ENCODE measurements around the gene LPP.

The LPP gene

DNA sequence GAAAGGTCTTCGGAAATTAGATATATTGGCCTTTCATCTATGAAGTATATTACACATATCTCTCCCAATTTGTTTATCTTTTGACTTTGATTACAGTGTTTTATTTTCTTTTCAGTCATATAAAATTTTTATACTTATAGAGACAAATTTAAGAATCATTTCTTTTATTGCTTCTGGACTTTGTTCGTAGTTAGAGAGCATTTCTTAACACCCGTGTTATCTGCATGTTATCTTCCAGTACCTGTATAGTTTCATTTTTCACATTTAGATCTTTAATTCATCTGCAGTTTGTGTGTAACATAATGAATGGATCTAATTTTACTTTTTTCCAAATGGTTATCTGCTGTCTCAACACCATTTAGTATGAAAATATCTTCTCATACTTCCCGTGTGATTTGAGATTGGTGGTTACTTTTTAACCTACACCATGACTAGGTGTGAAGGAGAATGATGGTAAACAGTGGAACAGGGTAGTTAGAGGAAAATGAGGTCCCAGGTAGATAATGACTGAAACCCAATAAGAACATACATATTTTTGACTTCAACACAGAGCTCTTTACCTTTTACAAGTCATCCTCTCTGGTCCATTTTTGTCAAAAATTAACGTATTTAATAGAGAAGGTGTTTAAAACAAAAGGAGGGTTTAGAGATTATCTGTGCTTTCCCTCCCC is 99.3 kb downstream of the LPP start:
- Histone ChIP-seq H3K9ac (ENCODE audit: low read length) (no peak overlapping the region), H4K20me1 (ENCODE audit: low read depth, low read length) (no peaks in the 10 kb centered on the region), H3K9me3 (ENCODE audit: insufficient read depth, low read length) (no peaks in the 10 kb centered on the region), H3K79me2 (ENCODE audit: insufficient read depth, low read length) (no peaks in the 10 kb centered on the region), H3K36me3 (ENCODE audit: low read length) (peaks cover 11% of the 10 kb centered on the region), H3K27me3 (ENCODE audit: low read length) (no peaks in the 10 kb centered on the region), H2AFZ (ENCODE audit: low read depth, low read length, severe bottlenecking) (no peak overlapping the region), H3K27ac (ENCODE audit: low read depth, low read length) (no peak overlapping the region), H3K9me2 (replicated peaks; ENCODE audit: insufficient read depth, low read length) (no peaks in the 10 kb centered on the region), H3F3A (ENCODE audit: insufficient read depth) (peaks cover 5% of the 10 kb centered on the region; the same call in 1 of the 2 replicates), H3K4me2 (ENCODE audit: low read depth, low read length, poor library complexity, severe bottlenecking) (no peak overlapping the region), H3K4me3 (ENCODE audit: insufficient read depth, low read length, poor library complexity, severe bottlenecking) (no peak overlapping the region)
- TF ChIP-seq, protein P1, sequence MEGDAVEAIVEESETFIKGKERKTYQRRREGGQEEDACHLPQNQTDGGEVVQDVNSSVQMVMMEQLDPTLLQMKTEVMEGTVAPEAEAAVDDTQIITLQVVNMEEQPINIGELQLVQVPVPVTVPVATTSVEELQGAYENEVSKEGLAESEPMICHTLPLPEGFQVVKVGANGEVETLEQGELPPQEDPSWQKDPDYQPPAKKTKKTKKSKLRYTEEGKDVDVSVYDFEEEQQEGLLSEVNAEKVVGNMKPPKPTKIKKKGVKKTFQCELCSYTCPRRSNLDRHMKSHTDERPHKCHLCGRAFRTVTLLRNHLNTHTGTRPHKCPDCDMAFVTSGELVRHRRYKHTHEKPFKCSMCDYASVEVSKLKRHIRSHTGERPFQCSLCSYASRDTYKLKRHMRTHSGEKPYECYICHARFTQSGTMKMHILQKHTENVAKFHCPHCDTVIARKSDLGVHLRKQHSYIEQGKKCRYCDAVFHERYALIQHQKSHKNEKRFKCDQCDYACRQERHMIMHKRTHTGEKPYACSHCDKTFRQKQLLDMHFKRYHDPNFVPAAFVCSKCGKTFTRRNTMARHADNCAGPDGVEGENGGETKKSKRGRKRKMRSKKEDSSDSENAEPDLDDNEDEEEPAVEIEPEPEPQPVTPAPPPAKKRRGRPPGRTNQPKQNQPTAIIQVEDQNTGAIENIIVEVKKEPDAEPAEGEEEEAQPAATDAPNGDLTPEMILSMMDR (IDR thresholded peaks at IDR 0.05; ENCODE audit: insufficient read depth, low read length, poor library complexity, severe bottlenecking), result no peak
- no peak for TF ChIP-seq EZH2phosphoT487 (conservative IDR thresholded peaks at IDR 0.05; ENCODE audit: low read length)

DNA sequence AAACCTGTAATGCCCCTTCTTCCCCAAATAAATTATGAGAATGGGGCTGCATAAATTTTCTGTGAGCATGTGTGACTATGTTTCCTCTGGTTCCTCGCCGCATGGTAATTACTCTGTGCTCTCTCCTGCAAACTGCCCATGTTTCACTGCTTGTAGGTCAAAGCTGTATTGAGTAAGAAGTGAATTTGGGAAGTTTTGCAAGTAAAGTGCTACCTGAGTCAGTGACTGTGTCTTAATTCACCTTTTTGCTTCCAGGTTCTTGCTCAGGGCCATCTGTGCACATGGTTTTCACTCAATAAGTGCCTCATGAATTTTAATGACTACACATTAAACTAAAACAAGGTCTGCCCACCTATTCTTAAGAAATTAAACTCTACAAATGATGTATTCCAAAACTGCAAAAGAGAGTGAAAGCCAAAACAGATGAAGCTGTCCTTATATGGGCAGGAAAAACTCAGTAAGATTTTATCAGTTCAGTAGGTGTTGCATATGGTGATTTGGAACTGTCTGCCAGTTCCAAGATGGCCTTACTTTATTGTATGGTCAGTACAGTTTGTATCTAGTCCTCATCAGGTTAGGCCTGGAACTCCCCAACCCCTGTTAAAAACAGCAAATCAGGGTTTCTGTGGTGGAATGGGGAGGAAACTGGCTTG is 100.0 kb downstream of the LPP start:
- Histone ChIP-seq H3K4me3 (ENCODE audit: insufficient read depth, low read length, poor library complexity, severe bottlenecking) (no peak overlapping the region), H2AFZ (ENCODE audit: low read depth, low read length, severe bottlenecking) (no peak overlapping the region), H3K9me2 (replicated peaks; ENCODE audit: insufficient read depth, low read length) (no peaks in the 10 kb centered on the region), H3K27me3 (ENCODE audit: low read length) (no peaks in the 10 kb centered on the region), H3F3A (ENCODE audit: insufficient read depth) (peaks cover 5% of the 10 kb centered on the region; the same call in 1 of the 2 replicates), H3K9me3 (ENCODE audit: insufficient read depth, low read length) (no peaks in the 10 kb centered on the region), H4K20me1 (ENCODE audit: low read depth, low read length) (no peaks in the 10 kb centered on the region), H3K4me2 (ENCODE audit: low read depth, low read length, poor library complexity, severe bottlenecking) (no peak overlapping the region), H3K9ac (ENCODE audit: low read length) (no peak overlapping the region), H3K36me3 (ENCODE audit: low read length) (peaks cover 11% of the 10 kb centered on the region), H3K79me2 (ENCODE audit: insufficient read depth, low read length) (no peaks in the 10 kb centered on the region), H3K27ac (ENCODE audit: low read depth, low read length) (no peak overlapping the region)
- TF ChIP-seq EZH2phosphoT487 (conservative IDR thresholded peaks at IDR 0.05; ENCODE audit: low read length), result no peak
- TF ChIP-seq, protein P1 (IDR thresholded peaks at IDR 0.05; ENCODE audit: insufficient read depth, low read length, poor library complexity, severe bottlenecking), result no peak

DNA sequence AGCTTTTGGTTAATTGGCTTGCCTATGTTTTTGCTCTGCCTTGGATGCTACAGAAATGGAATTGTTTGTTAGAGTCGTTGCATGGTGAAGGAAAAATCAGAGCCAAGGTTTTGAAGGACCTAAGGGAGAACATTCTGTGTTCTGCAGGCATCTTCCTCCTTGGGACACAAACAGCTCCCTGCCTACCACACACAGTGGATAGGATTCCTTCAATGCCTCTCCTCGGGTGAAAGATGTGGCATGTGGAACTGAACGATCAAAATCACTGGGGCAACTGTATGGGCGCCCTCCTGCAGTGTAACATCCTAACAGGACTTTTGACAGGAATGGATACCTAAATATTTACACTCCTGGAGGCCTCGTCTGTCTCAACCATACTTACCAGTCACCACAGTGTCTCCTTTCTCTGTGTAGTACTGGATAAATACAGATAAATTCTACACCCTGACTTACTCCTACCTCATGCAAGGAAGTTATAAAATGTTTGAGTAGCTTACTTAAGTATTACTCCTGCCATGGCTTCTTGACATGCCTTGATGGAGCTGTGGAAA is 100.6 kb downstream of the LPP start:
- no peak overlapping the region for H3K27ac ChIP-seq (ENCODE audit: low read depth, low read length)
- no peak overlapping the region for H3K4me2 ChIP-seq (ENCODE audit: low read depth, low read length, poor library complexity, severe bottlenecking)
- H3K27me3 ChIP-seq (ENCODE audit: low read length), result no peaks in the 10 kb centered on the region
- peaks cover 11% of the 10 kb centered on the region for H3K36me3 ChIP-seq (ENCODE audit: low read length)
- TF ChIP-seq EZH2phosphoT487 (conservative IDR thresholded peaks at IDR 0.05; ENCODE audit: low read length), result no peak
- TF ChIP-seq, protein P1 (IDR thresholded peaks at IDR 0.05; ENCODE audit: insufficient read depth, low read length, poor library complexity, severe bottlenecking), result no peak
- no peak overlapping the region for H2AFZ ChIP-seq (ENCODE audit: low read depth, low read length, severe bottlenecking)
- no peak overlapping the region for H3K4me3 ChIP-seq (ENCODE audit: insufficient read depth, low read length, poor library complexity, severe bottlenecking)
- no peaks in the 10 kb centered on the region for H3K79me2 ChIP-seq (ENCODE audit: insufficient read depth, low read length)
- no peaks in the 10 kb centered on the region for H4K20me1 ChIP-seq (ENCODE audit: low read depth, low read length)
- no peak overlapping the region for H3K9ac ChIP-seq (ENCODE audit: low read length)
- H3F3A ChIP-seq (ENCODE audit: insufficient read depth), result peaks cover 5% of the 10 kb centered on the region; the same call in 1 of the 2 replicates
- H3K9me2 ChIP-seq (replicated peaks; ENCODE audit: insufficient read depth, low read length), result no peaks in the 10 kb centered on the region
- H3K9me3 ChIP-seq (ENCODE audit: insufficient read depth, low read length), result no peaks in the 10 kb centered on the region

Data from SU-DHL-6 (cell line).